HuH-7 (cell line): Measurements from ENCODE around the gene PACSIN3.

Experiments
- DNase-seq: peaks from one replicate; pipeline ENCODE4 v3.0.0; 2011; ENCODE audit warnings: low spot score

Gene PACSIN3

GRCh38 chr11:47176328-47177228, 9.7 kb downstream of the PACSIN3 start, which contains the start of gene ARFGAP2:
TSS of gene ARFGAP2 (minus strand) at chr11:47176879. CDS start at chr11:47176853, 26 bp downstream.
- DNase-seq, result peak; percentile 100

- DNase-seq, result no peak
Observed at GRCh38 chr11:47175746-47176327, 10.4 kb downstream of the PACSIN3 start.

GRCh38 chr11:47172740-47173336, 13.4 kb downstream of the PACSIN3 start:
- no peak for DNase-seq

- DNase-seq, result no peak
Observed at GRCh38 chr11:47171856-47172255, 14.4 kb downstream of the PACSIN3 start.

GRCh38 chr11:47171061-47171838, 15.0 kb downstream of the PACSIN3 start:
- DNase-seq, result no peak

GRCh38 chr11:47166368-47166767, 19.9 kb downstream of the PACSIN3 start:
- DNase-seq, result no peak

GRCh38 chr11:47165253-47165840, 20.9 kb downstream of the PACSIN3 start:
- DNase-seq, result no peak

- DNase-seq, result no peak
Observed at GRCh38 chr11:47164321-47164720, 21.9 kb downstream of the PACSIN3 start.

GRCh38 chr11:47163898-47164297, 22.3 kb downstream of the PACSIN3 start:
- DNase-seq, result no peak

- DNase-seq, result no peak
Observed at GRCh38 chr11:47163193-47163592, 23.0 kb downstream of the PACSIN3 start.

- no peak for DNase-seq
Observed at GRCh38 chr11:47162426-47162825, 23.8 kb downstream of the PACSIN3 start.

GRCh38 chr11:47161890-47162289, 24.3 kb downstream of the PACSIN3 start:
- no peak for DNase-seq

GRCh38 chr11:47161134-47161854, 24.9 kb downstream of the PACSIN3 start:
- DNase-seq, result peak; percentile 95

GRCh38 chr11:47160753-47161133, 25.5 kb downstream of the PACSIN3 start:
- no peak for DNase-seq

GRCh38 chr11:47158242-47158641, 28.0 kb downstream of the PACSIN3 start:
- DNase-seq, result no peak

GRCh38 chr11:47157805-47158204, 28.4 kb downstream of the PACSIN3 start:
- no peak for DNase-seq

- no peak for DNase-seq
Observed at GRCh38 chr11:47156951-47157350, 29.3 kb downstream of the PACSIN3 start.

GRCh38 chr11:47156333-47156732, 29.9 kb downstream of the PACSIN3 start:
- no peak for DNase-seq

- DNase-seq, result no peak
Observed at GRCh38 chr11:47155879-47156278, 30.4 kb downstream of the PACSIN3 start.

- no peak for DNase-seq
Observed at GRCh38 chr11:47154616-47155570, 31.3 kb downstream of the PACSIN3 start.
